IPS DF 4.7 (cell line): ENCODE results near the gene OR4D2.

Experiments used
- DNase-seq: peaks from one replicate; pipeline ENCODE4 v3.0.0-alpha.2; 2013; ENCODE audit warnings: low spot score; ENCODE audit errors: extremely low read depth

OR4D2 gene

DNA sequence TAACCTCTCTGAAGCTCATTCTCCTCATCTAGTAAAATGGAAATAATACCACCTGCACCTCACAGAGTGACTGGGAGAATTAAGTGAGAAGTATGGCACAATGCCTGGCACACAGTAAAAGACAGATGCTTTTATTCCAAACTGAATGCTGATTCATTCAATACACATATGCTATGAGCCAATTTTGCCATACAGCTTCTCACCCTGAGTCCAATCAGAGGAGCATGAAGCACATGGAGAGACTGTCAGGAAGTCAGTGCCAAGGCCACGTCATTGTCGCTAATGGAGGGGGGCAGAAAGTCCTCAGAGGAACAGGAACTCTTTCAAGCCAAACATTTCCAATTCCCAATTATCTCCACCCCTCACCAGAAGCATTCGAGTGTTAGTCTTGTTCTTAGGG, 40.7 kb downstream of the OR4D2 start:
- DNase-seq, result no peak

DNA sequence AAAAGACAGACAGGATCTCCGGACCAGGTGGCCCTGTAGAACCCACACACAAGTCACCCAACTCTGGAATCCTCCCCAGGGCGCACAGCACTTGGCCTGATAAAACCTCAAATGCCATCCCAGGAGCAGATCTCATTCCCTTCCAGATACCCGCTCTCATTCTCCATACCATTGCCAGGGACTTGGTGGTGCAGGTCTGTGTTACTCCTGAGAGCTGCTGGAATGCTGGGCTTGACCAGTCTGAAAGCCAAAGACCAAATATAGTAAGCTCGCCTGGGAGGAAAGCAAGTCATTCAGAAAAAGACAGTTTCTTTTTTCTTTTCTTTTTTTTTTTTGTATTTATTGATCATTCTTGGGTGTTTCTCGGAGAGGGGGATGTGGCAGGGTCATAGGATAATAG, 41.6 kb downstream of the OR4D2 start:
- DNase-seq, result no peak

DNA sequence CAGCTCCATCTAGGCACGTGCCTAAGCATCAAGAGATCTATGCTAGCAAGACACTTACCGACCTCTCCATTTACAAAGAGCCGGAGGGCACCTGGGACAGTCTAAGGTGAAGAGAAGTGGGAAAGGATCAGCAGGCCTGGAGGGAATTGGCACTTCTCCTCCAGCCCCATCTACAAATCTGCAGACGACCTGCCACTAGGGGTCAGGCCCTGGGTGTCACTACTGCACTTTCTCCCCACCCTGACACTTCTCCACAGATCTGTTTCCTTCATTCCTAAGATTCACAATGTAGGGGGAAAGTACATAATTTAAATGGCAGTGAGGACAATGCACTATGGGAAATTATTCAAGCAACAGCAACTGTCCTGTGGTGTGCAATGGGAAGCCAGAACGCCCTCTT, 44.1 kb downstream of the OR4D2 start:
- DNase-seq, result no peak

GRCh38 chr17:58215685-58216084, 48.9 kb downstream of the OR4D2 start:
- no peak for DNase-seq

- no peak for DNase-seq
Observed at GRCh38 chr17:58217766-58218165, 51.0 kb downstream of the OR4D2 start.

- DNase-seq, result peak; percentile 66
Observed at GRCh38 chr17:58219007-58219788, 52.4 kb downstream of the OR4D2 start, which contains the start of gene MKS1. Gene MKS1 (minus strand): TSS chr17:58219255. CDS start chr17:58219230, 25 bp downstream.

- no peak for DNase-seq
Observed at GRCh38 chr17:58219789-58220183, 53.0 kb downstream of the OR4D2 start.
